ENCODE data around the gene PRDM4.

DNA sequence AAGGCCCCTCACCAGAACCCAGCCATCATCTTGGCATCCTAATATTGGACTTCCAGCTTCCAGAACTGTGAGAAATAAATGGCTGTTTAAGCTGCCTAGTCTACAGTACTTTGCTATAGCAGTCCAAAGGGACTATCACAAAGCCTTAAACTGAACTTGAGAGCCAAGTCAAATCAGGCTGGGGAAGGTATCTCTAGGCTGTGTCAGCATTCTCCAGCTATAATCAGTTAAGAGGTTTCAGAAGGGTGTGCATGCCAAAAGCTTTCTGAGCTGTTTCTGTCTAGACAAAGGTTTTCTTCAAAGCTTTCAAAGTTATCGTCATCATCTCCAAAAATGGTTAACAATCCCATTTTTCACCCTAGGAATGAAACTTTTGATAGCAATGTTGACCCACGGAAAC, 21.1 kb upstream of the PRDM4 start:
- TF ChIP-seq, protein P1, sequence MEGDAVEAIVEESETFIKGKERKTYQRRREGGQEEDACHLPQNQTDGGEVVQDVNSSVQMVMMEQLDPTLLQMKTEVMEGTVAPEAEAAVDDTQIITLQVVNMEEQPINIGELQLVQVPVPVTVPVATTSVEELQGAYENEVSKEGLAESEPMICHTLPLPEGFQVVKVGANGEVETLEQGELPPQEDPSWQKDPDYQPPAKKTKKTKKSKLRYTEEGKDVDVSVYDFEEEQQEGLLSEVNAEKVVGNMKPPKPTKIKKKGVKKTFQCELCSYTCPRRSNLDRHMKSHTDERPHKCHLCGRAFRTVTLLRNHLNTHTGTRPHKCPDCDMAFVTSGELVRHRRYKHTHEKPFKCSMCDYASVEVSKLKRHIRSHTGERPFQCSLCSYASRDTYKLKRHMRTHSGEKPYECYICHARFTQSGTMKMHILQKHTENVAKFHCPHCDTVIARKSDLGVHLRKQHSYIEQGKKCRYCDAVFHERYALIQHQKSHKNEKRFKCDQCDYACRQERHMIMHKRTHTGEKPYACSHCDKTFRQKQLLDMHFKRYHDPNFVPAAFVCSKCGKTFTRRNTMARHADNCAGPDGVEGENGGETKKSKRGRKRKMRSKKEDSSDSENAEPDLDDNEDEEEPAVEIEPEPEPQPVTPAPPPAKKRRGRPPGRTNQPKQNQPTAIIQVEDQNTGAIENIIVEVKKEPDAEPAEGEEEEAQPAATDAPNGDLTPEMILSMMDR (conservative IDR thresholded peaks at IDR 0.05; ENCODE audit: low read depth, low read length), result no peak
- no peak for TF ChIP-seq POLR2A (IDR thresholded peaks at IDR 0.05; ENCODE audit: low read depth, low read length)
- no peak for TF ChIP-seq RAD21 (IDR thresholded peaks at IDR 0.05; ENCODE audit: low read length)
- no peak for TF ChIP-seq NFE2L2 (IDR thresholded peaks at IDR 0.05; ENCODE audit: low read depth, low read length)
